Measurements from ENCODE around the gene TNKS1BP1. TPM values are rescaled to one million over a fixed set of nuclear protein-coding genes. Genes with fewer than 3 reads are reported as not detected.

The TNKS1BP1 gene
- total RNA-seq, 4 donors from 2014 or later: 62.0 to 193 (median 85.7) TPM

GRCh38 chr11:57364851-57365660 lies 40.3 kb upstream of the TNKS1BP1 start:
- TF ChIP-seq CTCF (IDR thresholded peaks at IDR 0.05; ENCODE audit: low read depth): no peak

GRCh38 chr11:57363131-57364080 lies 38.7 kb upstream of the TNKS1BP1 start:
- TF ChIP-seq CTCF (IDR thresholded peaks at IDR 0.05; ENCODE audit: low read depth): no peak

GRCh38 chr11:57361926-57362325 lies 37.2 kb upstream of the TNKS1BP1 start:
- TF ChIP-seq CTCF (IDR thresholded peaks at IDR 0.05; ENCODE audit: low read depth): no peak

- no peak for TF ChIP-seq CTCF (IDR thresholded peaks at IDR 0.05; ENCODE audit: low read depth)
Measured at GRCh38 chr11:57360991-57361390, 36.2 kb upstream of the TNKS1BP1 start.

GRCh38 chr11:57359896-57360690 lies 35.3 kb upstream of the TNKS1BP1 start:
- TF ChIP-seq CTCF (IDR thresholded peaks at IDR 0.05; ENCODE audit: low read depth): no peak

- TF ChIP-seq CTCF (IDR thresholded peaks at IDR 0.05; ENCODE audit: low read depth): no peak
Measured at GRCh38 chr11:57359396-57359795, 34.6 kb upstream of the TNKS1BP1 start.

Measured in subcutaneous adipose tissue (tissue), 4 donors.